IMR-90 (cell line): ENCODE data around the gene NPAS3.

Source experiments
- CEBPB ChIP-seq: IDR thresholded peaks from 2 replicates; pipeline ENCODE4 v1.6.1; 2012; ENCODE audit warnings: low read depth, low read length, improper control_type of control experiment
- MAFK ChIP-seq: IDR thresholded peaks from 2 replicates; pipeline ENCODE4 v1.6.1; 2012; ENCODE audit warnings: low read depth, low read length, improper control_type of control experiment
- MXI1 ChIP-seq: IDR thresholded peaks from 2 replicates; pipeline ENCODE4 v1.6.1; 2012; ENCODE audit warnings: low read depth, mild to moderate bottlenecking, low read length, moderate library complexity, borderline replicate concordance
- POLR2A ChIP-seq: IDR thresholded peaks from 2 replicates; pipeline ENCODE4 v1.6.1; 2012; ENCODE audit warnings: mild to moderate bottlenecking, low read depth, low read length
- RAD21 ChIP-seq: IDR thresholded peaks from 2 replicates; pipeline ENCODE4 v1.6.1; 2012; ENCODE audit warnings: low read length, improper control_type of control experiment
- RCOR1 ChIP-seq: IDR thresholded peaks from 2 replicates; pipeline ENCODE4 v1.6.1; 2012; ENCODE audit warnings: mild to moderate bottlenecking, low read length, improper control_type of control experiment; ENCODE audit not compliant: insufficient replicate concordance
- RFX5 ChIP-seq: IDR thresholded peaks from 2 replicates; pipeline ENCODE4 v1.8.0; 2012; ENCODE audit warnings: low read depth, mild to moderate bottlenecking, low read length, moderate library complexity
- SMC3 ChIP-seq: fragments of 150-350 bp; IDR thresholded peaks from 2 replicates; pipeline ENCODE4 v1.6.1; 2016; ENCODE audit warnings: low read depth, mild to moderate bottlenecking, antibody characterized with exemption, low read length, moderate library complexity
- TF ChIP-seq, protein P1 (sequence below): conservative IDR thresholded peaks from 2 replicates; pipeline ENCODE4 v1.5.1; 2012; ENCODE audit warnings: mild to moderate bottlenecking, low read depth, low read length, improper control_type of control experiment

DNA sequence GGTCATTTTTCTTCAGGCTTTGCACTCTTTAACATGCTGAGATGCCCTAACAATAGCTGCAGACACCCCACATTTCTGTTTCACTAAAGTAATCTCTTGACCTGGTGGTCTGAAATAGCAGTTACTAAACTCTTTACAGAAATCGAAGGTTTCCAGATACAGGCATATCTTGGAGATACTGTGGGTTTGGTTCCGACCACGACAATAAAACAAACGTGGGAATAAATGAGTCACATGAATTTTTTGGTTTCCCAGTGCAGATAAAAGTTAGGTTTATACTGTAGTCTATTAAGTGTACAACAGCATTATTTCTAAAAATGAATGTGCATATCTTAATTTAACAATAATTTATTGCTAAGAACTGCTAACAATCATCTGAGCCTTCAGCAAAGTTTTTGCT lies 803.5 kb downstream of the NPAS3 start:
- no peak for TF ChIP-seq POLR2A
- TF ChIP-seq, protein P1, sequence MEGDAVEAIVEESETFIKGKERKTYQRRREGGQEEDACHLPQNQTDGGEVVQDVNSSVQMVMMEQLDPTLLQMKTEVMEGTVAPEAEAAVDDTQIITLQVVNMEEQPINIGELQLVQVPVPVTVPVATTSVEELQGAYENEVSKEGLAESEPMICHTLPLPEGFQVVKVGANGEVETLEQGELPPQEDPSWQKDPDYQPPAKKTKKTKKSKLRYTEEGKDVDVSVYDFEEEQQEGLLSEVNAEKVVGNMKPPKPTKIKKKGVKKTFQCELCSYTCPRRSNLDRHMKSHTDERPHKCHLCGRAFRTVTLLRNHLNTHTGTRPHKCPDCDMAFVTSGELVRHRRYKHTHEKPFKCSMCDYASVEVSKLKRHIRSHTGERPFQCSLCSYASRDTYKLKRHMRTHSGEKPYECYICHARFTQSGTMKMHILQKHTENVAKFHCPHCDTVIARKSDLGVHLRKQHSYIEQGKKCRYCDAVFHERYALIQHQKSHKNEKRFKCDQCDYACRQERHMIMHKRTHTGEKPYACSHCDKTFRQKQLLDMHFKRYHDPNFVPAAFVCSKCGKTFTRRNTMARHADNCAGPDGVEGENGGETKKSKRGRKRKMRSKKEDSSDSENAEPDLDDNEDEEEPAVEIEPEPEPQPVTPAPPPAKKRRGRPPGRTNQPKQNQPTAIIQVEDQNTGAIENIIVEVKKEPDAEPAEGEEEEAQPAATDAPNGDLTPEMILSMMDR = no peak
- TF ChIP-seq SMC3 = no peak
- no peak for TF ChIP-seq RAD21
- no peak for TF ChIP-seq CEBPB
- no peak for TF ChIP-seq MAFK
- TF ChIP-seq RFX5 = no peak
- no peak for TF ChIP-seq MXI1
- TF ChIP-seq RCOR1 = no peak
